NCI-H2227 (cell line): ENCODE results near the gene KANSL3.

Experiments
- DNase-seq: peaks from one replicate; lab custom pipeline; 2025; ENCODE audit not compliant: unreplicated experiment; lab: John Stamatoyannopoulos, UW

The KANSL3 gene

GRCh38 chr2:96608469-96609455 lies 29.4 kb downstream of the KANSL3 start:
- no peak for DNase-seq

GRCh38 chr2:96604104-96604503 lies 34.0 kb downstream of the KANSL3 start:
- no peak for DNase-seq

GRCh38 chr2:96602330-96602823 lies 35.7 kb downstream of the KANSL3 start:
- DNase-seq = no peak

- DNase-seq = no peak
Measured at GRCh38 chr2:96601382-96602292, 36.5 kb downstream of the KANSL3 start.

- no peak for DNase-seq
Measured at GRCh38 chr2:96599941-96600340, 38.2 kb downstream of the KANSL3 start.

- DNase-seq = no peak
Measured at GRCh38 chr2:96596596-96596995, 41.5 kb downstream of the KANSL3 start.

- DNase-seq = no peak
Measured at GRCh38 chr2:96594691-96595152, 43.4 kb downstream of the KANSL3 start.

- no peak for DNase-seq
Measured at GRCh38 chr2:96594282-96594681, 43.8 kb downstream of the KANSL3 start.

GRCh38 chr2:96591494-96591893 lies 46.6 kb downstream of the KANSL3 start:
- DNase-seq = no peak

GRCh38 chr2:96591054-96591453 lies 47.1 kb downstream of the KANSL3 start:
- no peak for DNase-seq

GRCh38 chr2:96587843-96588242 lies 50.3 kb downstream of the KANSL3 start:
- DNase-seq = no peak

GRCh38 chr2:96584017-96584416 lies 54.1 kb downstream of the KANSL3 start:
- DNase-seq = no peak

- peak; percentile 6 for DNase-seq
Measured at GRCh38 chr2:96580771-96581170, 57.3 kb downstream of the KANSL3 start.

- no peak for DNase-seq
Measured at GRCh38 chr2:96579422-96579821, 58.7 kb downstream of the KANSL3 start.

GRCh38 chr2:96578731-96579130 lies 59.4 kb downstream of the KANSL3 start:
- no peak for DNase-seq

GRCh38 chr2:96577501-96577900 lies 60.6 kb downstream of the KANSL3 start:
- no peak for DNase-seq

- no peak for DNase-seq
Measured at GRCh38 chr2:96575785-96576456, 62.2 kb downstream of the KANSL3 start.

GRCh38 chr2:96574364-96574763 lies 63.7 kb downstream of the KANSL3 start:
- no peak for DNase-seq

GRCh38 chr2:96568094-96568493 lies 70.0 kb downstream of the KANSL3 start:
- DNase-seq = no peak

- no peak for DNase-seq
Measured at GRCh38 chr2:96565111-96565510, 73.0 kb downstream of the KANSL3 start.

- DNase-seq = no peak
Measured at GRCh38 chr2:96564563-96564962, 73.5 kb downstream of the KANSL3 start.
